Activated CD4-positive, CD25-positive, alpha-beta regulatory T cell treated with anti-CD3 and anti-CD28 coated beads, Interleukin-2, amount 50 U/mL, for 24 hours (primary cell): ENCODE data around the gene EXOC8.
"Not testable (repeated sequence)": the region's sequence is repeated elsewhere in the genome, so short reads cannot be mapped to it uniquely, and the experiment has no call there.

Experiments
- ATAC-seq, 2 donors: fragments of 150-1000 bp; cut with Tn5 transposase; one replicate each; pipeline ENCODE4 v1.10.0; 2021; ENCODE audit warnings: mild to moderate bottlenecking in 1 of 2, moderate library complexity in 1 of 2

Gene EXOC8

GRCh38 chr1:231353086-231353485 lies 15.4 kb upstream of the EXOC8 start:
- no peak for ATAC-seq

GRCh38 chr1:231351816-231352215 lies 14.2 kb upstream of the EXOC8 start:
- no peak for ATAC-seq

GRCh38 chr1:231348856-231349255 lies 11.2 kb upstream of the EXOC8 start:
- ATAC-seq: not testable (repeated sequence)

- ATAC-seq: no peak
Observed at GRCh38 chr1:231348442-231348841, 10.8 kb upstream of the EXOC8 start.

- ATAC-seq: no peak
Observed at GRCh38 chr1:231347961-231348360, 10.3 kb upstream of the EXOC8 start.

- ATAC-seq: no peak
Observed at GRCh38 chr1:231340328-231341013, 2.8 kb upstream of the EXOC8 start.

- peak in 1 of 2 donors; percentile 1 for ATAC-seq
Observed at GRCh38 chr1:231338270-231339128, 847 bp upstream of the EXOC8 start, which contains the start of gene SPRTN. SPRTN (plus strand) TSS chr1:231338293; CDS start chr1:231338384, 91 bp downstream.

GRCh38 chr1:231337043-231337471 lies 595 bp downstream of the EXOC8 start:
- ATAC-seq: peak in 1 of 2 donors; percentile 1

GRCh38 chr1:231335663-231336602 lies 1.7 kb downstream of the EXOC8 start:
- ATAC-seq: no peak

GRCh38 chr1:231334952-231335351 lies 2.7 kb downstream of the EXOC8 start:
- ATAC-seq: no peak

- ATAC-seq: no peak
Observed at GRCh38 chr1:231334079-231334666, 3.5 kb downstream of the EXOC8 start.

- ATAC-seq: no peak
Observed at GRCh38 chr1:231332761-231333160, 4.9 kb downstream of the EXOC8 start.

GRCh38 chr1:231329483-231329882 lies 8.2 kb downstream of the EXOC8 start:
- no peak for ATAC-seq

- ATAC-seq: no peak
Observed at GRCh38 chr1:231327617-231328016, 10.0 kb downstream of the EXOC8 start.

GRCh38 chr1:231326248-231326647 lies 11.4 kb downstream of the EXOC8 start:
- ATAC-seq: no peak

GRCh38 chr1:231324660-231325059 lies 13.0 kb downstream of the EXOC8 start:
- no peak for ATAC-seq

- no peak for ATAC-seq
Observed at GRCh38 chr1:231322880-231323530, 14.6 kb downstream of the EXOC8 start.

- no peak for ATAC-seq
Observed at GRCh38 chr1:231319080-231319479, 18.6 kb downstream of the EXOC8 start.

GRCh38 chr1:231318568-231318967 lies 19.1 kb downstream of the EXOC8 start:
- ATAC-seq: no peak

GRCh38 chr1:231318015-231318355 lies 19.7 kb downstream of the EXOC8 start:
- ATAC-seq: no peak

GRCh38 chr1:231317306-231318014 lies 20.2 kb downstream of the EXOC8 start:
- no peak for ATAC-seq
